HG02973 (cell line): ENCODE measurements around the gene GAS2L2.

ENCODE experiments used
- ATAC-seq: cut with Tn5 transposase; IDR thresholded peaks from one replicate; pipeline ENCODE4 v1.9.1; 2021; ENCODE audit warnings: moderate library complexity; ENCODE audit not compliant: unreplicated experiment

Gene GAS2L2

GRCh38 chr17:35752945-35753764 is at the start of gene GAS2L2:
Gene GAS2L2 (minus strand): TSS chr17:35753239. CDS start chr17:35752850, 389 bp downstream.
- ATAC-seq: no peak

DNA sequence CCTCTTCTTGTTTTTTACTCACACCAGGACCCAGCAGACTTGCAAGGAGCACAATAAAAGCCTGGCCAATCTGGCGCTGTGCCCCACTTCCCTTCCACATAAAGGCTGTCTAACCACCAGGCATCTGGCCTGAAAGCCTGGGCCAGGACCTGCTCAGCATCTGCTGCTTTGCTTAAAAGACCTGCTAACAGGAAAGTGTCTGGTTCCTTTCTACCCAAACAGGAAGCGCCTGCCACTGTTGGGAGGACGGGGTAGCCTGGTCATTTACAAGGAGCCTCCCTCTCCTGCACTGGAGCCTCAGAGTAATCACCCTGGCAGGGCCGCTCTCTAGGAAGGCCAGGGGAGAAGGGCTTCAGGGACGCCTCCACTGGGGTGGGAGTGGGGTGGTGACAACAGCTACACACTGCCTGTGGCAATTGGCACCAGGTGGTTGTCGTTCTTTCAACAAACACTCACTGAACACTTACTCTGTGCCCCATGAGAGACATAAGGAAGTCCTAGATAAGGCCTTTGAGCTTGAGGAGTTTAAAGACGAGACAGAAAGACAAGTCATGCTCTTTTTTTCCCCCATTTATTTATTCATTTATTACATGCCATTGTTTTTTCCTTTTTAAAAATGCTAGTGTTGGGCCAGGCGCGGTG is 48.7 kb upstream of the GAS2L2 start:
- ATAC-seq: no peak

- no peak for ATAC-seq
Measured at GRCh38 chr17:35799942-35800341, 46.9 kb upstream of the GAS2L2 start.

DNA sequence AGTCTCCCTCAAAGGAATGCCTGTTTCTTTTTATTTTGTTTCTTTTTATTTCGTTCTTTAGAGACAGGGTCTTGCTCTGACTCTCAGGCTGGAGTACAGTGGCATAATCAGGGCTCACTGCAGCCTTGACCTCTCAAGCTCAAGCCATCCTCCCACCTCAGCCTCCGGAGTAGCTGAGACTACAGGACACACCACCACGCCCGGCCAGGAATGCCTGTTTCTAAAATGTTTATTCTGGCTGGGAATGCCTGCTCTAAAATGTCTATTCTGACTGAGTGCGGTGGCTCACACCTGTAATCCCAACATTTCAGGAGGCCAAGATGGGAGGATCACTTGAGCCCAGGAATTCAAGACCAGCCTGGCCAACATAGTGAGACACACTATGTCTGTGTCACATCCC is 44.9 kb upstream of the GAS2L2 start:
- ATAC-seq: no peak

- no peak for ATAC-seq
Measured at GRCh38 chr17:35797370-35797769, 44.3 kb upstream of the GAS2L2 start.

DNA sequence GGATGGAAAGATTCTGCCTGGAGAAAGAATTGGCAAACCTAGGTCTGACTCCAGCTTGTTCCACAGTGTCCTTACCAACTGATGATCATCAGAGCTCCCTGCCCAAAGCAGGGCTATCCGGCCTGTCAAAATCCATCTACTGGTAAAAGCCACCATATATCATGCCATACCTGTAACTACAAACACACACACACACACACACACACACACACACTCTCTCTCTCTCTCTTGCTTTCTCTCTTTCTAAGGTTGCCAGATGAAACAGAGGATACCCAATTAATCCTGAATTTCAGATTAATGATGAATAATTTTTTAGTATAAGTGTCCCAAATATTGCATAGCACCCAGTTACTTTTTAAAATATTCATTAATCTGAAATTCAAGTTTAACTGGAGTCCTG is 43.9 kb upstream of the GAS2L2 start:
- no peak for ATAC-seq

GRCh38 chr17:35795871-35796265 is 42.8 kb upstream of the GAS2L2 start:
- no peak for ATAC-seq

GRCh38 chr17:35795007-35795870 is 42.2 kb upstream of the GAS2L2 start, which contains the start of gene MMP28:
Gene MMP28 (minus strand): TSS chr17:35795641. CDS start chr17:35795377, 264 bp downstream.
- no peak for ATAC-seq

DNA sequence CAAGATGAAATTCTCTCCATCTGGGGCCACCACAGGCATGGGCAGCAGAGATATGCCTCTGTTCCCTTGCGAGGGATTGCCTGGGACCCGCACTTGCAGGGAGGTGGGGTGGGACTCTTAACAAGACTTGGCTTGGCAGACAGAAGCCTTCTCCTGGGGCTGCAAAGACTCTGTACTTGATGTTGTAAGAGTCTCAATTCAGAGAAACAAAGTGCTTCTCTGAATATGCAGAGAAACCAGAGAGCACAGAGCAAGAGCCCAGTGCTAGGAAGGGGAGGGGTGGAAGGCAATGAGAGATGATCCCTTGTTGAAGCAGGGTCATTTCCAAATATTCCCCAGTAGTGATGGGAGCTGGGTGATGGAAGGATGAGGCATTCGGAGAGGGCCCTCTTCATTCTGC is 40.2 kb upstream of the GAS2L2 start:
- ATAC-seq: no peak

GRCh38 chr17:35791681-35792350 is 38.8 kb upstream of the GAS2L2 start:
- no peak for ATAC-seq

DNA sequence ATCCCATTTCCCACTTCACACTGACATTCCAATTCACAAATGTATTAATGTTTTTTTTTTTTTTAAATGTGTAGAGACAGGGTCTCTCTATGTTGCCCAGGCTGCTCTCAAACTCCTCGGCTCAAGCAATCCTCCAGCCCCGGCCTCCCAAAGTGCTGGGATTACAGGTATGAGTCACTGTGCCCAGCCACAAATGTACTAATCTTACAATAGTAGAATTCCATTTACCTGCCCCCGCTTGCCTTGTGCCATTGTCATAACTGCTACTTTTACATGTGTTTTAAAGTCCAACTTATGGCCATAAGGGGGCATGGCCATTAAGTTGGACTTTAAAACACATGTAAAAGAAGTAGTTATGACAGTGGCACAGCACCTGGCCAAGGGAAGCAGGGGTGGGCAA is 37.8 kb upstream of the GAS2L2 start:
- ATAC-seq: no peak

DNA sequence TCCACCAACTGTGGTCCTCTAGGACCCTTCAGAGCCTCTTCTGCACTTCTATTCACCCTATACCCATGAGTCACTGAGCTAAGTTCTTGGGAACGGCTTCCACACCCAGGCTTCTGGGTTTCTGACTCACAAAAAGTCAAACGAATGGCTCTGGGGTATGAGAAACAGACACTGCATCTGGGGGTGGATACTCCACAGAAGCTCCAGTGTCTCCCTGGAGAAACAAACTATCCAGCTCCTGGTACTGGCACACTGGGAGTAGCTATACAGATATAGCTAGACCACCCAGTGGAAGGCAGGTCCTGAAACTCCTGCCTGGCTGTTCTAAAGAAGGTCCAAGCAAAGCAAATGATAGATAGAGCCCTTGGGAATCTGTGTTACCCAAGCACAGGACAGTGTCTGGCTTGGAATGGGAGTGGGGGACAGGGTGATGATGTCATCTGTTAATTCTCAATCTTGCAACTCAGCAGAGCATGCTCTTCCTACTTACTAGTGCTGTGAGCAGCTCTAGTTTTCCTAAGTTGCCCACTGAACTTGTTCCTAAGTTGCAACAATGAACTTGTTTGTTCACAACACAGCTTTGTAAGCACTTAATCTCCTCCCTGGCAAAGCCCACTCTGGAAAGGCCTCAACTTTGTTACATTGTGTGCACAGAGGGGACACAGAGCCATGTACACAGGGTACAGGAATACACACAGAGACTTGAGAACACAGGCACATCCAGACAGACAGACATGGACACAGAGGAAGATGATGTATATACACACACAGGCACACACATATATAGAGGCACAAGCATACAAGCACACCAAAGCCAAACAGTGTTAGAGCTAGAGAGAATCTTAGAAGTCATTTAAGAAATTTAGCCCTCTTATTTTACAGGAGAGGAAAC is 35.7 kb upstream of the GAS2L2 start:
- ATAC-seq: no peak

- no peak for ATAC-seq
Measured at GRCh38 chr17:35786941-35787432, 33.9 kb upstream of the GAS2L2 start.

DNA sequence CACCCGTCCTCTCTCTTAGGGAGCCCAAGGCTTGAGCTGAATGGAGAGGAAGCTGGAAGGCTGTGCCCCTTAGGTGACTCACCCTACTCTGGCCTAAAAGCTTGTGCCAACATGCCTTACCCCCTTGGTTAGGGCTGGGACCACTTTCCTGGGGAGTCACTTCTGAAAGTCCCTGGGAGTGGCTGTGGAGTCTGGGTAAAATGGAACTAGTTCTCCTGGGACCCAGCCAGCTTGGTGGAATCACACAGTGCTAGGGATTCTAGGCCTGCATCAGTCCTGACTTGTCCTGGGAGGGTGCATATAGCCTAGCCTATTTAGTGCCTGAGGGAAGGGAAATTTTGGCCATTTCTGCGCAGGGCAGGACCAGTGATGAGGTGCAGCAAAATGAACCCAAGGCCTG is 31.9 kb upstream of the GAS2L2 start:
- no peak for ATAC-seq

DNA sequence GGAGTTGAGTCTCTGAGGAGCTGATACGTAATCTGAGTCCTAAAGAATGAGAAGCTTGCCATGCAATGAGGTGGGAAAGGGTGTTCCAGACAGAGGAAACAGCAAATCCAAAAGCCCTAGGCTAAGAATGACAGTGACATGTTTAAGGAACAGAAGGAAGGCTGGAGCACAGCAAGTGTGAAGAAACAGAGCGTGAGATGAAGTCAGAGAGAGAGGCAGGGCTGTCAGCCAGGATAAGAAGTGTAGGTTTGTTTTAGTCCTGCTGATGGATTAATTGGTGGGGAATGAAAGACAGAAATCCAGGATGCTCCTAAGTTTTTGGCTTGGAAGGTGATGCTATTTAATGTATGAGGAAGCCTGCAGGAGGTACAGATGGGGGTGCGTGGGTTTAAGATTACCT is 27.9 kb upstream of the GAS2L2 start:
- no peak for ATAC-seq

- ATAC-seq: no peak
Measured at GRCh38 chr17:35778641-35779196, 25.7 kb upstream of the GAS2L2 start.

DNA sequence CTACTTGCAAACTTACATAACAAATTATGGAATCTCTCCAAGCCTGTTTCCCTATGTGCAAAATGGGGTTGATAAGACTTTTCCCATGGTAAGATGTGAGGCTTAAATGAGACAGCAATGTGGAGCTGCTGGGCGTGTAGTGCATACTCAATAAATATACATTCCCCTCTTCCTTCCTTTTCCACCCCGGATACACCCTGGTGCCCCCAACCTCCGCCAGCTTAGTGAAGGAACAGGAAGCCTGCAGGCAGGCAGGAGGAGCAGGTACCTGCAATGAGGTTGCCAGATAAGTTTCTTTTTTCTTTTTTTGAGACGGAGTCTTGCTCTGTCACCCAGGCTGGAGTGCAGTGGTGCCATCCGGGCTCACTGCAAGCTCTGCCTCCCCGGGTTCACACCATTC is 22.5 kb upstream of the GAS2L2 start:
- no peak for ATAC-seq

- ATAC-seq: no peak
Measured at GRCh38 chr17:35775039-35775438, 22.0 kb upstream of the GAS2L2 start.

GRCh38 chr17:35774499-35774898 is 21.5 kb upstream of the GAS2L2 start:
- ATAC-seq: no peak
